Measurements from ENCODE around the gene RFTN2.

RFTN2 gene

DNA sequence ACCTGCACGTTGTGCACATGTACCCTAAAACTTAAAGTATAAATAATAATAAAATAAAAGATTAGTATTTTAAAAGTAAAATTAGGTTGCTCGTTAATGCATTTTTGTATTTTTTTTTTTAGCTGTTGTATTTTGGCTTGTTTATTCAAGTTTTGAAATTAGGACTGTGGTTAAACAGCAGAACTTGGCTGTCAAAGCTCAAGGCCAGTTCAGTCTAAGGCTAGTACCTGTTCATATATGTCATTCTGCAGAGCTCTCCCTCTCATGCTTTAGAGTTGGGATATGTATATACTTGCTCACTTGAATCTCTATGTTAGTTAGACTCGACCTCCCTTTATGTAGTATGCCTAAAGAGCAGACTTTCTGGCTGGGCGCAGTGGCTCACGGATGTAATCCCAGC is 126.8 kb downstream of the RFTN2 start:
- no peak for DNase-seq (ENCODE audit: low read depth in 2 of 2)

DNA sequence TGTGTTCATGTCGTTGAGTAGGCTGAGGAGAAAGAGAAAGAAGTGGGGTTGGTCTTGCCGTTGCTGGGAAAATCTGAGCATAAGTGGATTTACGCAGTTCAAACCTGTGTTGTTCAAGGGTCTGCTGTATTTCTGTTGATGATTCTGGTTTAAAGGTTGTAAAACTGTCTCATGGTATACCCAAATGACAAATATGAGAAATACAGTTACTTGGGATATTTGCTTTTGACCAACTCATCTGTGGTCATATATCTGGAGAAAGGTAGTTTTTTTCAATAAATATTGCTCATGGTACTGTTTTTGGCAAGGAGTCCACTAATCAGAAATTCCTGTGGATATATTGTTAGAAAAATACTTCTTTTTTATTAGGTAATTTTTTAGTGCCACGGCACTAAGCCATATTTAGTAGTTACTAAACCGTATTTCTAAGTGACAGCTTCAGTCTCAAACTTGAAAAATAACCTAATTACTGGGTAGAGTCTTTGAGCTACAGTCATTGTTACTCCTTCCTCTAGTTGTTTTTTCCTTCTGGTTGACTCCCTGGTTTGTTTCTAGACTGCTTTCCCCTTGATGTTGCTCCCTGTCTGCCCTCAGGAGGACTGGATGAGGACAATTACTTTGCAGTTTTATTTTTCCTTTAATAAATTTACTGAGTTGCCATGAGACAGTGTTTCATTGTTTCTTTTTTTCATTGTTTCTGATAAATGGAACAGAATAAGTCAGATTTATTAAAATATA is 128.1 kb downstream of the RFTN2 start:
- no peak for DNase-seq (ENCODE audit: low read depth in 2 of 2)

DNA sequence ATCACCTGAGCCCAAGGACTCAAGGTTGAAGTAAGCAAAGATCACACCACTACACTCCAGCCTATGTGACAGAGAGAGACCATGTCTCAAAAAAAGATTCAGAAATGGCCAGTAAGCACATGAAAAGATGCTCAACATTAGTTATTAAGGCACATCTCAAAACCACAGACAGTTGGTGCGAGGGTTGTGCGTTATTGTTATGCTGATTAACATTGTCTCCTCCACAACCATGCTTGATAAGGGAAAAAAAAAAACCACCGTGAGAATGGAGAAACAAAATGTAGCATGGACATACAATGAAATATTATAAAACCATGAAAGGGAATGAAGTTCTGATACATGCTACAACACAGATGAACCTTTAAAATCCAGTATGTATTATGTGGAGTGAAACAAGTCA is 132.2 kb downstream of the RFTN2 start:
- DNase-seq (ENCODE audit: low read depth in 2 of 2), result no peak

DNA sequence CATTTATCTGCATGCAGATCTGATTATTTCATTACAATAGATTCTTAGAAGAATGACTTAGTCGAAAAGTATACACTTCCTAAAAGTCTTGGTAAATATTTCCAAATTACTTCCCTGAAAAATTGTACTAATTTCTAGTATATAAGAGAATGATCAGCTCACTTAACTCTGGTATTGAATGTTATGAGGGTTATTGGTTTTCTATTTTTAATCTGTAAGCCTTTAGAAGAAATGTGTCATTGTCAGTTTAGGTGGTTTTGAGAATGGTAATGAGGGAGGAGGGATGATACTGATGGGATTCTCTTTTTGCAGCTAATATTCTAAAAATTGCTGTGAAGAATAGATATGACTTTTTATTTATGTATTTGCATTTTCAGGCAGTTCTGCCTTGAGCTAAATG is 135.7 kb downstream of the RFTN2 start:
- no peak for DNase-seq (ENCODE audit: low read depth in 2 of 2)

DNA sequence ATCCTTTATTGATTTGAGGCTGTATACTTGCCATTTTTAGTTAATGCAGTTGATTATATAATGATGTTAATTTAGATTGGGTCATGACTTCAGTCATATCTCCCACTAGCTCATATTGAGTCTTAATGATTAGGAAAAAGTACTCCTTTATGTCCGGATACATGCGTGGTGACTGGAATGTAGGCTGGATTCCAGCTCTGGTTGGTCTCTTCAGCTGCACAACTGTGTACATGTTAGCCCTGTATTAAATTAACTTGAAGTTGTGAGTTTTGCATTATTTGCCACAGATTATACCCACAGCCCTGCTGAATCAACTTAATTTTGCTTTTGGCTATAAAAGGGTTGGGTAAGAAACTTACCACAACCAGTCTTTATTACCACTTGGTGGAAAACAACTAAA is 137.0 kb downstream of the RFTN2 start:
- DNase-seq (ENCODE audit: low read depth in 2 of 2), result no peak

Measured in stimulated activated CD8-positive, alpha-beta memory T cell treated with anti-CD3 and anti-CD28 coated beads, Interleukin-2, amount 100 ng/mL, for 48 hours (primary cell).